Upper lobe of left lung (tissue), 6 donors: ENCODE results near the gene MMP21. TPM values are rescaled to one million over a fixed set of nuclear protein-coding genes. Genes with fewer than 3 reads are reported as not detected.

Source experiments
- ATAC-seq, 2 donors: fragments of 200-7000 bp; cut with Tn5 transposase; one replicate each; pipeline ENCODE4 v1.9.1; 2022; ENCODE audit warnings: mild to moderate bottlenecking in 2 of 2, moderate library complexity in 2 of 2; ENCODE audit not compliant: low FRiP score in 2 of 2
- DNase-seq, 2 donors: peaks; one replicate each; pipeline ENCODE4 v3.0.0-alpha.2; 2019 to 2020
- H3K27ac ChIP-seq, 4 donors: fragments of 200-600 bp; sonication (generic); one replicate each; pipeline ENCODE4 v1.5.1; 2016 to 2019
- H3K27me3 ChIP-seq, 4 donors: fragments of 200-600 bp; sonication (generic); one replicate each; pipeline ENCODE4 v1.5.1; 2017 to 2019
- H3K36me3 ChIP-seq, 4 donors: fragments of 200-600 bp; sonication (generic); one replicate each; pipeline ENCODE4 v1.5.1; 2016 to 2019
- H3K4me1 ChIP-seq, 4 donors: fragments of 200-600 bp; sonication (generic); one replicate each; pipeline ENCODE4 v1.5.1; 2018 to 2019
- H3K4me3 ChIP-seq, 4 donors: fragments of 200-600 bp; sonication (generic); one replicate each; pipeline ENCODE4 v1.5.1; 2017 to 2019; ENCODE audit warnings: mild to moderate bottlenecking in 2 of 4, moderate library complexity in 1 of 4
- H3K9me3 ChIP-seq, 4 donors: fragments of 200-600 bp; sonication (generic); one replicate each; pipeline ENCODE4 v1.5.1; 2018 to 2019
- CTCF ChIP-seq, 6 experiments: fragments of 450-650 bp in 4 of 6; fragments of 200-600 bp in 2 of 6; sonication (generic) in 2 of 6; IDR thresholded peaks; one replicate each; pipeline ENCODE4 v1.5.1; 2016 to 2019; ENCODE audit warnings: antibody characterized with exemption in 6 of 6
- EP300 ChIP-seq, 4 donors: sonication (generic); formaldehyde crosslinking; IDR thresholded peaks; one replicate each; pipeline ENCODE4 v1.5.1; 2017; ENCODE audit warnings: antibody characterized with exemption in 4 of 4, control low read depth in 2 of 4
- POLR2A ChIP-seq, 4 donors: fragments of 450-650 bp; IDR thresholded peaks; one replicate each; pipeline ENCODE4 v1.5.1; 2016 to 2017; ENCODE audit warnings: antibody characterized with exemption in 4 of 4, mild to moderate bottlenecking in 2 of 4
- POLR2AphosphoS5 ChIP-seq, 2 donors: sonication (generic); formaldehyde crosslinking; IDR thresholded peaks; one replicate each; pipeline ENCODE4 v1.5.1; 2017; ENCODE audit warnings: antibody characterized with exemption in 2 of 2
- WGBS, 2 donors: methylation state at CpG; one replicate each; pipeline ENCODE4 v1.1.5; 2017 to 2018; 5-methylcytosine and 5-hydroxymethylcytosine counted together
- total RNA-seq, 6 donors: library from RNA; depleted of rRNA in 4 of 6; stranded (reverse); fragments of >200 nt in 4 of 6; gene quantifications; one replicate each; pipeline versions ENCODE4 v1.1.0 to v1.2.1, GENCODE V29; 2016 to 2021
- donor health status: DM: no; HTN: no; CAD: no; lungs with moderate emphysema.
- donor health status: DM: no; HTN: yes; CAD: no; lungs with severe emphysema.

Gene MMP21
- total RNA-seq = 1 to 10 TPM in 2 of 6 donors, under 1 TPM in 3, not detected in 1; 0.13 to 3.1 (median 0.69) TPM

GRCh38 chr10:125775491-125776106 lies at the start of gene MMP21:
MMP21 (minus strand) TSS chr10:125775821; CDS start chr10:125775821, 0 bp downstream.
- no peaks in the 10 kb centered on the region for H3K4me1 ChIP-seq
- TF ChIP-seq POLR2A (IDR thresholded peaks at IDR 0.05) (no peak), POLR2AphosphoS5 (IDR thresholded peaks at IDR 0.05) (no peak), CTCF (IDR thresholded peaks at IDR 0.05) (no peak), EP300 (IDR thresholded peaks at IDR 0.05) (no peak)
- no peaks in the 10 kb centered on the region for H3K36me3 ChIP-seq
- 93 to 94% methylated on average over 24 to 26 of the region's 26 CpGs for WGBS, 2 donors
- ATAC-seq = no peak
- DNase-seq = peak in 1 of 2 donors; percentile 76
- H3K9me3 ChIP-seq = no peaks in the 10 kb centered on the region
- no peaks in the 10 kb centered on the region for H3K27me3 ChIP-seq
- H3K4me3 ChIP-seq = no peak within 1 kb of the TSS
- no peak within 1 kb of the TSS for H3K27ac ChIP-seq

GRCh38 chr10:125824736-125825135 lies 49.1 kb upstream of the MMP21 start:
- no peak for DNase-seq
- no peak overlapping the region for H3K27ac ChIP-seq
- TF ChIP-seq CTCF (IDR thresholded peaks at IDR 0.05) (no peak), EP300 (IDR thresholded peaks at IDR 0.05) (no peak), POLR2AphosphoS5 (IDR thresholded peaks at IDR 0.05) (no peak)
- ATAC-seq = no peak
- no peaks in the 10 kb centered on the region for H3K9me3 ChIP-seq
- peaks cover 0 to 28% (median 17%) of the 10 kb centered on the region in 4 donors for H3K36me3 ChIP-seq
- peaks cover 32 to 45% (median 36%) of the 10 kb centered on the region in 4 donors for H3K4me1 ChIP-seq
- no peaks in the 10 kb centered on the region for H3K27me3 ChIP-seq
- 82 to 88% methylated on average over 1 of the region's 1 CpG for WGBS, 2 donors
- H3K4me3 ChIP-seq = peak overlapping the region in 1 of 4 donors; percentile 89

GRCh38 chr10:125823663-125824251 lies 48.1 kb upstream of the MMP21 start:
- Histone ChIP-seq H3K4me3 (peak overlapping the region; percentile 85 to 98 (median 92)), H3K27me3 (no peaks in the 10 kb centered on the region), H3K27ac (peak overlapping the region; percentile 87 to 91 (median 90)), H3K9me3 (no peaks in the 10 kb centered on the region), H3K36me3 (peaks cover 0 to 18% (median 9%) of the 10 kb centered on the region in 4 donors), H3K4me1 (peaks cover 32 to 45% (median 36%) of the 10 kb centered on the region in 4 donors)
- no peak for TF ChIP-seq POLR2AphosphoS5 (IDR thresholded peaks at IDR 0.05)
- TF ChIP-seq CTCF (IDR thresholded peaks at IDR 0.05) = no peak
- no peak for TF ChIP-seq EP300 (IDR thresholded peaks at IDR 0.05)
- no peak for TF ChIP-seq POLR2A (IDR thresholded peaks at IDR 0.05)
- 0% methylated on average over 20 of the region's 20 CpGs for WGBS, 2 donors
- DNase-seq (peak in 1 of 2 donors; percentile 55), ATAC-seq (no peak)

GRCh38 chr10:125822878-125823662 lies 47.4 kb upstream of the MMP21 start, which contains the start of the genes BCCIP and UROS:
BCCIP (plus strand) TSS chr10:125823546; CDS start chr10:125823558, 12 bp downstream.
UROS (minus strand) TSS chr10:125823258; CDS start chr10:125816499, 6,759 bp downstream.
- H3K4me3 ChIP-seq = peak within 1 kb of the TSS; percentile 89 to 98 (median 96)
- WGBS, 2 donors = 0 to 1% methylated on average over 29 to 52 of the region's 74 CpGs
- DNase-seq (peak; percentile 92 to 96), ATAC-seq (peak; percentile 94 to 98)
- H3K4me1 ChIP-seq = peaks cover 32 to 45% (median 36%) of the 10 kb centered on the region in 4 donors
- peak; percentile 76 to 85 for TF ChIP-seq POLR2AphosphoS5 (IDR thresholded peaks at IDR 0.05)
- TF ChIP-seq EP300 (IDR thresholded peaks at IDR 0.05) = no peak
- TF ChIP-seq CTCF (IDR thresholded peaks at IDR 0.05) = peak in 2 of 6 experiments; percentile 12 to 20
- TF ChIP-seq POLR2A (IDR thresholded peaks at IDR 0.05) = peak in 2 of 4 donors; percentile 37 to 74
- no peaks in the 10 kb centered on the region for H3K27me3 ChIP-seq
- H3K9me3 ChIP-seq = no peaks in the 10 kb centered on the region
- peak within 1 kb of the TSS; percentile 87 to 91 (median 90) for H3K27ac ChIP-seq
- H3K36me3 ChIP-seq = peaks cover 0 to 11% (median 2%) of the 10 kb centered on the region in 4 donors
